Right lobe of liver (tissue), 6 donors: ENCODE results near the gene LY86. TPM values are rescaled to one million over a fixed set of nuclear protein-coding genes. Genes with fewer than 3 reads are reported as not detected.

Experiments
- ATAC-seq, 4 donors: fragments of 200-7000 bp; cut with Tn5 transposase; one replicate each; pipeline ENCODE4 v1.9.1; 2020; ENCODE audit warnings: mild to moderate bottlenecking in 4 of 4, moderate library complexity in 4 of 4
- DNase-seq, 3 donors: peaks; one replicate each; pipeline ENCODE4 v3.0.0-alpha.2; 2020
- H3K27ac ChIP-seq, 3 donors: fragments of 200-600 bp; one replicate each; pipeline ENCODE4 v1.8.0; 2022
- H3K27me3 ChIP-seq, 2 donors: fragments of 200-600 bp; one replicate each; pipeline ENCODE4 v1.8.0; 2022
- H3K36me3 ChIP-seq, 4 donors: fragments of 200-600 bp; sonication (generic) in 1 of 4; one replicate each; pipeline versions ENCODE4 v1.5.1 to v1.8.0; 2017 to 2022; ENCODE audit warnings: control low read depth in 1 of 4
- H3K4me1 ChIP-seq, 4 donors: fragments of 200-600 bp; sonication (generic) in 1 of 4; one replicate each; pipeline versions ENCODE4 v1.5.1 to v1.8.0; 2017 to 2022; ENCODE audit warnings: control low read depth in 1 of 4
- H3K4me3 ChIP-seq, 3 donors: fragments of 200-600 bp; one replicate each; pipeline ENCODE4 v1.8.0; 2022
- H3K9me3 ChIP-seq, 4 donors: fragments of 200-600 bp; sonication (generic) in 1 of 4; one replicate each; pipeline versions ENCODE4 v1.5.1 to v1.8.0; 2017 to 2022; ENCODE audit warnings: control low read depth in 1 of 4
- POLR2A ChIP-seq: fragments of 450-650 bp; IDR thresholded peaks from one replicate; pipeline ENCODE4 v1.6.1; 2017; ENCODE audit warnings: antibody characterized with exemption, mild to moderate bottlenecking
- WGBS: methylation state at CpG from one replicate; pipeline ENCODE4 v1.1.6; 2018; ENCODE audit warnings: low coverage, low lambda C conversion rate; ENCODE audit not compliant: insufficient coverage; ENCODE audit errors: missing lambda C conversion rate; 5-methylcytosine and 5-hydroxymethylcytosine counted together
- intact Hi-C, 2 donors: fragments of 100-400 bp; cut with DNase I; formaldehyde crosslinking; loops; one replicate each; pipeline versions ENCODE4 v1.11.2 to v1.14.1; 2022
- total RNA-seq, 6 experiments: library from RNA; depleted of rRNA in 2 of 6; stranded (reverse); fragments of >200 nt in 2 of 6; fragmentation: NEBNext Ultra II Directional in 3 of 6; extraction: Animal tissue kit (Norgen Biotek cat#: 25700) in 3 of 6; gene quantifications; one replicate each; pipeline versions ENCODE4 v1.1.0 to v1.2.4, GENCODE V29; 2016 to 2023
- TF ChIP-seq, protein P1 (sequence below), 4 donors: fragments of 200-600 bp in 3 of 4; fragments of 450-650 bp in 1 of 4; IDR thresholded peaks; one replicate each; pipeline versions ENCODE4 v1.5.1 to v1.8.0; 2016 to 2022; ENCODE audit warnings: antibody characterized with exemption in 4 of 4, mild to moderate bottlenecking in 2 of 4
- donor health status: DM: no; HTN: yes; CAD: no.
- donor health status: DM: no; HTN: no; CAD: no.
- donor health status: DM: no; HTN: no; CAD: no.
- donor health status: DM: no; HTN: yes; CAD: no.
- donor health status: DM: no; HTN: yes; CAD: no.

LY86 gene
- total RNA-seq, 6 experiments from 2014 or later, result 1.2 to 4.3 (median 2.4) TPM

GRCh38 chr6:6635869-6636268, 47.3 kb downstream of the LY86 start:
- ATAC-seq, result no peak
- WGBS, result no CpG with 5 or more reads among the region's 3 CpGs
- TF ChIP-seq POLR2A, result no peak
- TF ChIP-seq, protein P1, sequence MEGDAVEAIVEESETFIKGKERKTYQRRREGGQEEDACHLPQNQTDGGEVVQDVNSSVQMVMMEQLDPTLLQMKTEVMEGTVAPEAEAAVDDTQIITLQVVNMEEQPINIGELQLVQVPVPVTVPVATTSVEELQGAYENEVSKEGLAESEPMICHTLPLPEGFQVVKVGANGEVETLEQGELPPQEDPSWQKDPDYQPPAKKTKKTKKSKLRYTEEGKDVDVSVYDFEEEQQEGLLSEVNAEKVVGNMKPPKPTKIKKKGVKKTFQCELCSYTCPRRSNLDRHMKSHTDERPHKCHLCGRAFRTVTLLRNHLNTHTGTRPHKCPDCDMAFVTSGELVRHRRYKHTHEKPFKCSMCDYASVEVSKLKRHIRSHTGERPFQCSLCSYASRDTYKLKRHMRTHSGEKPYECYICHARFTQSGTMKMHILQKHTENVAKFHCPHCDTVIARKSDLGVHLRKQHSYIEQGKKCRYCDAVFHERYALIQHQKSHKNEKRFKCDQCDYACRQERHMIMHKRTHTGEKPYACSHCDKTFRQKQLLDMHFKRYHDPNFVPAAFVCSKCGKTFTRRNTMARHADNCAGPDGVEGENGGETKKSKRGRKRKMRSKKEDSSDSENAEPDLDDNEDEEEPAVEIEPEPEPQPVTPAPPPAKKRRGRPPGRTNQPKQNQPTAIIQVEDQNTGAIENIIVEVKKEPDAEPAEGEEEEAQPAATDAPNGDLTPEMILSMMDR (IDR thresholded peaks at IDR 0.05), result no peak
- no peak for DNase-seq
- H3K27me3 ChIP-seq, result no peaks in the 10 kb centered on the region
- H3K27ac ChIP-seq, result no peak overlapping the region
- intact Hi-C loops, result no loop called here
- H3K4me1 ChIP-seq, result no peaks in the 10 kb centered on the region
- H3K4me3 ChIP-seq, result no peak overlapping the region
- no peaks in the 10 kb centered on the region for H3K9me3 ChIP-seq
- H3K36me3 ChIP-seq, result no peaks in the 10 kb centered on the region

GRCh38 chr6:6639572-6639971, 51.1 kb downstream of the LY86 start:
- intact Hi-C loops, result no loop called here
- no peak for TF ChIP-seq POLR2A
- TF ChIP-seq, protein P1 (IDR thresholded peaks at IDR 0.05), result no peak
- ATAC-seq, result no peak

DNA sequence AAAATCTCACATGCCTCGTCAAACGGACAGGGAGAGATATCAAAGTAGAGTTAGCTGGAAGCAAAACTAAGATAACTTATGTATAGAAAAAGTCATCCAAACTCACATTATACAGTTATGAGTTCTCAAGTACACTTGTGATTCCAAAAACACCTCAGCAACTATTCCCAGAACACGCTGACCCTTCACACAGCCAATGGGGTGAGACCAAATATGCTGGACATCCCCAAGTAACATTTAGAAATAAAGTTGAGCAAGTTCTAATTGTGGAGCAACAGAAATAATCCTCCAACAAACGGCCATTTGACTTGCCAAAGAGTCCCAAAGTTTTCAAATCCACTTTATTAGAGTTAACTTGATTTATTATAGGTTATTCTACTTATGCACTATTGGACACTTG, 52.4 kb downstream of the LY86 start:
- ATAC-seq (no peak), DNase-seq (no peak)
- Histone ChIP-seq H3K27ac (no peak overlapping the region), H3K4me1 (no peaks in the 10 kb centered on the region), H3K4me3 (no peak overlapping the region), H3K27me3 (no peaks in the 10 kb centered on the region), H3K9me3 (no peaks in the 10 kb centered on the region), H3K36me3 (no peaks in the 10 kb centered on the region)
- intact Hi-C loops, result no loop called here
- 76% methylated on average over 4 of the region's 4 CpGs for WGBS
- TF ChIP-seq, protein P1 (IDR thresholded peaks at IDR 0.05), result no peak
- no peak for TF ChIP-seq POLR2A

More at GRCh38 chr6:6639572-6639971, 51.1 kb downstream of the LY86 start:
- WGBS, result 91% methylated on average over 4 of the region's 4 CpGs
- Histone ChIP-seq H3K4me3 (no peak overlapping the region), H3K4me1 (no peaks in the 10 kb centered on the region), H3K27me3 (no peaks in the 10 kb centered on the region), H3K36me3 (no peaks in the 10 kb centered on the region), H3K9me3 (no peaks in the 10 kb centered on the region), H3K27ac (no peak overlapping the region)
- DNase-seq, result no peak

DNA sequence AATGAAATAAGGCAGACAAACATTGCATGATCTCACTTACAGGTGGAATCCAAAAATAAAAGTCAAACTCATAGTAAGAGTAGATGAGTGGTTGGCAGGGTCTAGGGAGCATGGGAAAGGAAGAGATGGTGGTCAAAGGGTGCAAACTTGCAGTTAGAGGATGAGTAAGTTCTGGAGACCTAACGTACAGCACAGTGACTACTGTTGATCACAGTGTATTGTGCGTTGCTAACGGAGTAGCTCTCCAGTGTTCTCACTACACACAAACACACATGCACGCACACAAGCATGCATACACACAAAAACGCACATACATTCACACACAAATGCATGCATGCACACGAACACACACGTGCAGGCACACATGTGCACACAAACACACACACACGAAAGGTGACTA, 54.9 kb downstream of the LY86 start:
- H3K36me3 ChIP-seq, result no peaks in the 10 kb centered on the region
- H3K27me3 ChIP-seq, result no peaks in the 10 kb centered on the region
- H3K4me3 ChIP-seq, result no peak overlapping the region
- ATAC-seq (no peak), DNase-seq (no peak)
- WGBS, result 80% methylated on average over 8 of the region's 8 CpGs
- H3K9me3 ChIP-seq, result no peaks in the 10 kb centered on the region
- H3K27ac ChIP-seq, result no peak overlapping the region
- no peaks in the 10 kb centered on the region for H3K4me1 ChIP-seq
- intact Hi-C loops, result no loop called here
- no peak for TF ChIP-seq POLR2A
- TF ChIP-seq, protein P1 (IDR thresholded peaks at IDR 0.05), result no peak
